Lung (tissue), 12 donors: ENCODE data around the gene TEKT3. TPM values are rescaled to one million over a fixed set of nuclear protein-coding genes. Genes with fewer than 3 reads are reported as not detected.

ENCODE experiments used
- ATAC-seq: fragments of 200-7000 bp; cut with Tn5 transposase; one replicate; pipeline ENCODE4 v1.9.1; 2020; ENCODE audit warnings: moderate number of reproducible peaks; ENCODE audit not compliant: insufficient read depth, low FRiP score
- DNase-seq, 3 donors: peaks; one replicate each; pipeline ENCODE4 v3.0.0-alpha.2; 2013 to 2017
- H3K27ac ChIP-seq, 2 donors: one replicate each; pipeline ENCODE4 v1.5.1; 2013; ENCODE audit warnings: mild to moderate bottlenecking in 2 of 2, moderate library complexity in 2 of 2, control low read depth in 1 of 2, inconsistent platforms in 1 of 2, low read depth in 1 of 2, low read length in 1 of 2
- H3K27me3 ChIP-seq, 3 donors: one replicate each; pipeline ENCODE4 v1.5.1; 2013; ENCODE audit warnings: low read length in 2 of 3; ENCODE audit not compliant: control insufficient read depth in 3 of 3, insufficient read depth in 3 of 3
- H3K36me3 ChIP-seq, 4 donors: one replicate each; pipeline ENCODE4 v1.5.1; 2013; ENCODE audit warnings: low read length in 4 of 4, mild to moderate bottlenecking in 1 of 4, moderate library complexity in 1 of 4; ENCODE audit not compliant: control insufficient read depth in 4 of 4, insufficient read depth in 4 of 4
- H3K4me1 ChIP-seq, 5 donors: one replicate each; pipeline ENCODE4 v1.5.1; 2013; ENCODE audit warnings: low read length in 5 of 5, mild to moderate bottlenecking in 2 of 5, moderate library complexity in 1 of 5; ENCODE audit not compliant: control insufficient read depth in 5 of 5, insufficient read depth in 5 of 5
- H3K4me3 ChIP-seq: one replicate; pipeline ENCODE4 v1.5.1; 2013; ENCODE audit warnings: mild to moderate bottlenecking, control low read depth, moderate library complexity
- H3K9ac ChIP-seq, 2 donors: one replicate each; pipeline ENCODE4 v1.5.1; 2013; ENCODE audit warnings: low read length in 2 of 2, control low read depth in 1 of 2; ENCODE audit not compliant: insufficient read depth in 1 of 2
- H3K9me3 ChIP-seq, 4 donors: one replicate each; pipeline ENCODE4 v1.5.1; 2013; ENCODE audit warnings: low read length in 3 of 4, mild to moderate bottlenecking in 1 of 4, moderate library complexity in 1 of 4; ENCODE audit not compliant: control insufficient read depth in 4 of 4, insufficient read depth in 3 of 4
- WGBS, 2 donors: extraction: QIAGEN DNeasy Blood & Tissue Kit; methylation state at CpG; one replicate each; pipeline ENCODE4 v1.1.7; 2013; 5-methylcytosine and 5-hydroxymethylcytosine counted together
- polyA plus RNA-seq, 2 donors: library from polyadenylated mRNA; stranded (reverse); fragments of 200-250 nt; gene quantifications; one replicate each; pipeline ENCODE4 v1.2.1, GENCODE V29; 2013
- total RNA-seq, 2 donors: library from RNA; depleted of rRNA in 1 of 2; stranded (reverse); fragments of >200 nt in 1 of 2; gene quantifications; one replicate each; pipeline ENCODE4 v1.2.1, GENCODE V29; 2014 to 2021
- TF ChIP-seq, protein P1 (sequence below): IDR thresholded peaks from 2 replicates; pipeline ENCODE4 v1.5.1; 2012; ENCODE audit warnings: mild to moderate bottlenecking; ENCODE audit errors: control extremely low read depth, extremely low read depth
- donor health status: control.
- donor health status: control.
- donor health status: Bipolar disorder and iron deficiency.
- donor health status: healthy.
- donor health status: DM: yes; HTN: yes; CAD: no.

TEKT3 gene
- total and polyA plus RNA-seq, 4 donors = 1.2 to 5.4 (median 1.7) TPM

DNA sequence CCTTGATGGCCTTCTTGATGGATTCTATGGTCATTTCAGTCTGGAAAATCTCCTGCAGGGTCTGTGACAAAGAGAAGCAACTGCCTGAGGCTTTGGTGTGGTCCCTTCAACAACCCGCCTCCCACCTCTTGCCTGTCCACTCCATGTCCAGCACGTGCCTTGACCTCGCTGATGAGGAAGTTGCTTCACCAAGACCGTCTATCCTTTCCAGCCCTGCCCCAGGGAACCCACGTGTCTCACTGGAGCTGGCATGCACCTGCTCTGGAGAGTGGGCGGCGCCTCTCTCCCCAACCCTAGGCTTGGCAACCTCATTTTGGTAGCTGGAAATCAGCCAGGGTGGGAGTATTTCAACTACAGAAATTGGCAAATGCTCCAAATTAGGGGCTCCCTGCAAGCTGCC, 32.6 kb downstream of the TEKT3 start:
- ATAC-seq (no peak), DNase-seq (no peak)
- no peak overlapping the region for H3K27ac ChIP-seq
- H3K4me3 ChIP-seq = no peak overlapping the region
- TF ChIP-seq, protein P1, sequence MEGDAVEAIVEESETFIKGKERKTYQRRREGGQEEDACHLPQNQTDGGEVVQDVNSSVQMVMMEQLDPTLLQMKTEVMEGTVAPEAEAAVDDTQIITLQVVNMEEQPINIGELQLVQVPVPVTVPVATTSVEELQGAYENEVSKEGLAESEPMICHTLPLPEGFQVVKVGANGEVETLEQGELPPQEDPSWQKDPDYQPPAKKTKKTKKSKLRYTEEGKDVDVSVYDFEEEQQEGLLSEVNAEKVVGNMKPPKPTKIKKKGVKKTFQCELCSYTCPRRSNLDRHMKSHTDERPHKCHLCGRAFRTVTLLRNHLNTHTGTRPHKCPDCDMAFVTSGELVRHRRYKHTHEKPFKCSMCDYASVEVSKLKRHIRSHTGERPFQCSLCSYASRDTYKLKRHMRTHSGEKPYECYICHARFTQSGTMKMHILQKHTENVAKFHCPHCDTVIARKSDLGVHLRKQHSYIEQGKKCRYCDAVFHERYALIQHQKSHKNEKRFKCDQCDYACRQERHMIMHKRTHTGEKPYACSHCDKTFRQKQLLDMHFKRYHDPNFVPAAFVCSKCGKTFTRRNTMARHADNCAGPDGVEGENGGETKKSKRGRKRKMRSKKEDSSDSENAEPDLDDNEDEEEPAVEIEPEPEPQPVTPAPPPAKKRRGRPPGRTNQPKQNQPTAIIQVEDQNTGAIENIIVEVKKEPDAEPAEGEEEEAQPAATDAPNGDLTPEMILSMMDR = no peak
- WGBS, 2 donors = 71 to 81% methylated on average over 7 of the region's 7 CpGs
- no peaks in the 10 kb centered on the region for H3K27me3 ChIP-seq
- H3K4me1 ChIP-seq = peaks cover 0 to 58% (median 22%) of the 10 kb centered on the region in 5 donors
- H3K9ac ChIP-seq = no peak overlapping the region
- no peaks in the 10 kb centered on the region for H3K36me3 ChIP-seq
- no peaks in the 10 kb centered on the region for H3K9me3 ChIP-seq

DNA sequence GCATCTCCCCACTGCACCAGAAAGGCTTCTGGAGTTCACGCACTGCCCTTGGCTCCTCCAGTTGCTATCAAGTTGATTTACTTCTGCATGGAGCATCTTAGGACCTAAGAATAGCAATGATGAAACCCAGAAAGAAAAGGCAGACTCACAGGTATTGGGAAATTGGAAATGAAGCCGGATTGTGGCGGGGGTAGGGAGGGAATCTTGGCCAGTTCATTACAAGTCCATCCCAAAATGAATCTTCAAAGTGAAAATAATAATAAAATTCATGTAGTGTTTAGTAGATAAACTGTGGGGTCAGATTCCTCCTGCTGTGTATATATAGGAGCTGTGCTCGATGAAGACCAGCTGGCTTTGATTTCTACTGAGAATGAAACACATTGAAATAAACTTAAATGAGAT, 33.7 kb downstream of the TEKT3 start:
- Histone ChIP-seq H3K27ac (no peak overlapping the region), H3K9ac (no peak overlapping the region), H3K4me1 (peaks cover 0 to 60% (median 22%) of the 10 kb centered on the region in 5 donors), H3K9me3 (no peaks in the 10 kb centered on the region), H3K27me3 (no peaks in the 10 kb centered on the region), H3K4me3 (no peak overlapping the region), H3K36me3 (no peaks in the 10 kb centered on the region)
- TF ChIP-seq, protein P1 = no peak
- DNase-seq (peak; percentile 89 to 98 (median 98)), ATAC-seq (no peak)
- WGBS, 2 donors = 57 to 60% methylated on average over 4 of the region's 4 CpGs

DNA sequence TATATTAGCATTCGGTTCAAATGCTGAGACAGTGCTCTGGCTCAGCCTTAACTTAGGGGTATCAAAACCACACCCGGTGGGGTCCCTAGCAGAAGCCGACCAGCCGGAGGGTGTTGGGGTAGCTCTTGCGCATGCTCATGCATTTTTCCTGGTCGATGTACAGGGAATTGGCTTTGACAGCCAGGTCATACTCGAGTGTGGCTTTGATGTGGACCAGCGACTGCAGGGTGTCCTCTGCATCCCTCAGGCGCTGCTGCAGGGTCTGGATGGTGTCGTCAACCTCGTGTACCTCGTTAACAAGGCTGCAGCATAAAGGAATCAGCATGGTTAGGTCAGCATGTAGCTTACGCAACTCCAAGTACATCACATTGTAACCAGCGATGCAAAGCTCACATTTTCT, 37.5 kb downstream of the TEKT3 start:
- Histone ChIP-seq H3K27me3 (no peaks in the 10 kb centered on the region), H3K9ac (no peak overlapping the region), H3K4me3 (no peak overlapping the region), H3K9me3 (no peaks in the 10 kb centered on the region), H3K36me3 (no peaks in the 10 kb centered on the region), H3K27ac (no peak overlapping the region), H3K4me1 (peaks cover 0 to 51% (median 20%) of the 10 kb centered on the region in 5 donors)
- no peak for ATAC-seq
- no peak for DNase-seq
- 89 to 91% methylated on average over 14 of the region's 14 CpGs for WGBS, 2 donors
- TF ChIP-seq, protein P1 = no peak

DNA sequence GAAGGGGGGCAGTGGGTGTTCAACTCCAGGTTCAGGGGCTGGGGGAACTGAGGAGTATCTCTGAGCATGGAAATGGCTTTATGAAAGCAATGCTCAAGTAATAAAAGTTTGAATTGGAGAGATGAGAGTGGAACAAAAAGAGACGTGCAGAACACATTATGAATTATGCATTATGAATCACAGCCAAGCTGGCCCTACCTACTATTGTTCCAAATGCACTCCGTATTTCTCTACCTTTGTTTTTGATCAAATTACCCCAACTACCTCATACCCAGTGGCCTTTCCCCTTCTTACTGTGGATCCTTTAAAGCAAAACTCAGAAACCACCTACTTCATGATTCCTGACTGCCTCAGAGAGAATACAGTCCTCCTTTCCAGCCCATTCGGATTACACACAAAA, 38.1 kb downstream of the TEKT3 start:
- Histone ChIP-seq H3K4me3 (no peak overlapping the region), H3K9ac (no peak overlapping the region), H3K27ac (no peak overlapping the region), H3K27me3 (no peaks in the 10 kb centered on the region), H3K4me1 (peaks cover 0 to 45% (median 14%) of the 10 kb centered on the region in 5 donors), H3K9me3 (no peaks in the 10 kb centered on the region), H3K36me3 (no peaks in the 10 kb centered on the region)
- 53 to 54% methylated on average over 3 of the region's 3 CpGs for WGBS, 2 donors
- TF ChIP-seq, protein P1 = no peak
- no peak for DNase-seq
- ATAC-seq = no peak
